Cardiac fibroblast (primary cell): ENCODE data around the gene C1orf105.

Experiments
- DNase-seq, 2 donors: peaks; one replicate each; pipeline versions ENCODE4 v3.0.0 to v3.0.0-alpha.2; 2010; ENCODE audit warnings: low read depth in 2 of 2
- H3K4me3 ChIP-seq, 2 donors: replicated peaks in 1 of 2; 1 replicate in 1 of 2; 2 replicates in 1 of 2; pipeline ENCODE4 v1.5.1; 2011; ENCODE audit warnings: low read depth in 2 of 2, low read length in 2 of 2, mild to moderate bottlenecking in 2 of 2, moderate library complexity in 1 of 2
- TF ChIP-seq, protein P1 (sequence below): IDR thresholded peaks from one replicate; pipeline ENCODE4 v1.5.1; 2011; ENCODE audit warnings: low read depth, mild to moderate bottlenecking, low read length, inconsistent platforms

Gene C1orf105

DNA sequence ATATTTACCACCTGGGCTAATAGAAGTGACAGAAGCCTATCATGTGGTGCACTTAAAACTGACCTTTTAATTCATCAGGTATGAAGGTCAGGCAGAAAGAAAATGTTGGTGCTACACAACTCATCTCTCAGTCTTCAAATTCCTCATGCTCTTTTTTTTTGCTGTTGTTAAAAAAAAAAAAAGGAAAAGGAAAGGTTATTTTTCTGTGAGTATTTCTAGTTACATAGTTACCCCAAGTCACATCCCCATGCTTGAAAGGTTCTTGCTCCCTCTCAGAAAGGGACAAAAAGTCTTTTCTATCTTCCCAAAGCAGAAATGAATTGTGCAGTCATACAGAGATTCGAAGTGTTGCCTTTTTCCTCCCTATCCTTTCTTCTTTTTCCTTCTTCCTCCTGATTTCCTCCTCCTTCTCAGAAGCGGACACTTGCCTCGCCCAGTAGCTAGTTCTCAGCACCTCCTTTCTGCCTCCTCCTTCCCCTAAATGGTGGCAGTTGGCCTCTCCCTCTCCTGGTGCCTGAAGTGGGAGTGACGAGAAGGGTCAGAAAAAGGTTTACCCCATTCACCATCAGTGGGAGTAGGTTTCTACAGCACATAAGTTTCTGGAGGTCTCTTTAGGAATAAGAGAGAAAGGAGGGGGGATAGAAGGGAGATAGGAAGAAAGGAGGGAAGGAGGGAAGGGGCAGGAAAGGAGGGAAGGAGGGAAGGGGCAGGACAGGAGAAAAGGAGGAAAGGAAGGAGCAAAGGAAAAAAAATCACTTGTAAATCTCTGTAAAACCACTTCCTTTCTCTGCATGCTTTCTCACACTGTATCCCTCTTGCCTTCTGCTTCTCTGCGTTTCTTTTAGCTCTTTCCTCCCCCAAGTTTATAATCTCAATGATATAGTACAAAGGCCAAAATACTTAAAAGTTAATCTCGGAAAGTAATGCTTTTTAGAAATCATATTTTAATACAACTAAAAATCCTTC, 20.4 kb upstream of the C1orf105 start:
- no peak for DNase-seq
- TF ChIP-seq, protein P1, sequence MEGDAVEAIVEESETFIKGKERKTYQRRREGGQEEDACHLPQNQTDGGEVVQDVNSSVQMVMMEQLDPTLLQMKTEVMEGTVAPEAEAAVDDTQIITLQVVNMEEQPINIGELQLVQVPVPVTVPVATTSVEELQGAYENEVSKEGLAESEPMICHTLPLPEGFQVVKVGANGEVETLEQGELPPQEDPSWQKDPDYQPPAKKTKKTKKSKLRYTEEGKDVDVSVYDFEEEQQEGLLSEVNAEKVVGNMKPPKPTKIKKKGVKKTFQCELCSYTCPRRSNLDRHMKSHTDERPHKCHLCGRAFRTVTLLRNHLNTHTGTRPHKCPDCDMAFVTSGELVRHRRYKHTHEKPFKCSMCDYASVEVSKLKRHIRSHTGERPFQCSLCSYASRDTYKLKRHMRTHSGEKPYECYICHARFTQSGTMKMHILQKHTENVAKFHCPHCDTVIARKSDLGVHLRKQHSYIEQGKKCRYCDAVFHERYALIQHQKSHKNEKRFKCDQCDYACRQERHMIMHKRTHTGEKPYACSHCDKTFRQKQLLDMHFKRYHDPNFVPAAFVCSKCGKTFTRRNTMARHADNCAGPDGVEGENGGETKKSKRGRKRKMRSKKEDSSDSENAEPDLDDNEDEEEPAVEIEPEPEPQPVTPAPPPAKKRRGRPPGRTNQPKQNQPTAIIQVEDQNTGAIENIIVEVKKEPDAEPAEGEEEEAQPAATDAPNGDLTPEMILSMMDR: no peak
- H3K4me3 ChIP-seq: no peak overlapping the region

DNA sequence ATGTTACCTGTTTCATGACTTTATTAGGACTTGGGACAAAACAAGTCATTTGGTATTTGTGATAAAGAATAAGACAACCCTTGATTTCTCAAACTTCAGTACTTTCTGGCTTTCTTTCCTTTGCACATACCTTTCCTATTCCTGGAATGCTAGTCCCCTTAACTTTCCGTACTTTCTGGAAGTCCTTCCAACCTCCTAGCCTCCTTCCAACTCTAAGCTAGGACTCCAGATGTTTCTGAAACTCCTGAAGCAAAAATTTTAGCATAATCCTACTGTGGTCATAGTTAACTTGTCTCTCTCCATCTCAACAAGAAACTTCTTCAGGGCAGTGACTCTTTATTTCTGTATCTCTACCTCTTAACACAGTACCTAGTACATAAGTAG, 19.8 kb upstream of the C1orf105 start:
- TF ChIP-seq, protein P1: no peak
- DNase-seq: no peak
- H3K4me3 ChIP-seq: no peak overlapping the region

DNA sequence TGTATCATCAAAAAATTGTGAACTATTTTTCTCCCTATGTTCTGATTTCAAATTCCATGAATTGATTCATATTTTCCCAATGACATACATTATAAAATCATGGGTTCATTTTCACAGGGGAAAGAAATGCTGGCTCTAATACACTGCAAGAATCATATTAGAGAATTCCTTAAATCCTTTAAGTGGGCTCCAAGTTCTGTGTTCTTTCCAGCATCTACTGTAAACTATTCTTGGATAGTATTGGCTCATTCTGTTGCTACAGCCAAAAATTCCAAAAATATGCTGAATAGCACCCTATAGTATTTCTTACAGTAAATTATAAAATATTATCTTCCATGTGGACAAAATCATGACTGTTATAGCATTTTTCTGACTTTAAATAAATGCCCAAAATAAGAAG, 19.0 kb upstream of the C1orf105 start:
- no peak for DNase-seq
- no peak overlapping the region for H3K4me3 ChIP-seq
- TF ChIP-seq, protein P1: no peak

DNA sequence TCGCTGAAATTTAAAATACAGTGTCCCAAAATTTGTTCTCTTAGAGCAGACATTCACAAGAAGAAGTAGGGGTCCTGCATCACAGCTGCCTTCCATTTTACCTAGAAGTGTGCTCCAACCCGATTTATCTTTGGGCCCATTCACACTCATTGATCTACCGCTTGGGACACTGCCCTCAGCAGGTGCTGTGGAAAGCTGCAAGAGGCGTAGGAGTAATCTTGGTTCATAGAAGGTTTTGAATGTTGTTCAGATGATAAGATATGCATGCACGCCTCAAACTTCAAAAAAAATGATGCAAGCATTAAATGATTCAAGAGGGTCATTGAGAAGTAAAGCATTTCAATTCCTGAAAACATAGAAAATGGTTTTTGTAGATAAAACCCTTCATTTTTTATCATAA, 18.6 kb upstream of the C1orf105 start:
- DNase-seq: no peak
- no peak overlapping the region for H3K4me3 ChIP-seq
- TF ChIP-seq, protein P1: peak; percentile 18

DNA sequence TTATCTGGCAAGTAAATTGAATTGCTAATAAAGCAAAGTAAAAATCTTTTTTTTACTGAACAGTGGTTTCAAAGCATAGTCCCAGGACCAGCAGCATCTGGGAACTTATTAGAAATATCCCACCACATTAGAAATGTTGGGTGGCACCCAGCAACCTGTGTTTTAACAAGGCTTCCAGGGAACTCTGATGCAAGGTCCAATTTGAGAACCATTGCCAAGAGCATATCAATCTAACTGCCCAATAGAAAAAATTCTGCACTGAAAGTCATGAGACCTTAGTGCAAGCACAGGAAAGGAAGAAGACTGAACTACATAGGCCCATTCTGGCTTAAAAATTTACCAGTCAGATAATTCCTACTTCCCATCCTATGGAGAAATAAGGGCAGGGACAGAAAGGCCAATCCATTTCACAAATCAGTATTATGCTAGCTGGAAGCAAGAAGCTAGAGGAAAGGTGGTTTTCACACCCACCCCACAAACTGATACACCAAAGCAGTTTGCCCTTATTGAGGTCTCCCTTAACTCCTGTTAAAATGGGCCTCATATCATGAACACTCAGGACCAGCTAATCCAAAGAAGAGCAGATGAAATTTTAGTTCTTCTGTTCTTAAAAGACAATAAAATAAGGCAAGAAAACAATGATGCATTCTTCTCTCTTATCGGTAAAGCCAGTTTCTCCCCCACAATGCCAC, 17.5 kb upstream of the C1orf105 start:
- TF ChIP-seq, protein P1: no peak
- DNase-seq: no peak
- H3K4me3 ChIP-seq: no peak overlapping the region

DNA sequence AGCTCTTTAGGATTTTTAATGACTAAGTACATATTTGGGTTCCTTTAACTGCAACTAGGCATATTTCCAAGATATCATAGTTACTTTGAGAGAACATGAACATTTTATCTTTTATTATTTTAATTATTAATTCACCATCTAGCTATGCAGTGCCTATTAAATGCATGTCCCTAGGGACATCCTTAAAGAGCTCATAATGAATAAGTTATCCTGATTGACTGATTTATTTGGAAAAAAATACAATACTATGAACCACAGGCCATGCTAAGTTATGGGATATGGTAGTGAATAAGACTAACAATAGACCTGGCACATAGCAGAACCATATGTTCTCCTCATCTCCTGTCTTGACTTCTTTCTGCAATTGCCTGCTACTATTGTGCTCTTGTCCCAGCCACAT, 16.4 kb upstream of the C1orf105 start:
- DNase-seq: no peak
- TF ChIP-seq, protein P1: no peak
- no peak overlapping the region for H3K4me3 ChIP-seq
